K562 (cell line): ENCODE data around the gene DNAJB13. TPM values are rescaled to one million over a fixed set of nuclear protein-coding genes. Genes with fewer than 3 reads are reported as not detected.

Source experiments
- ATAC-seq: fragments of 200-7000 bp; cut with Tn5 transposase; 3 replicates; pipeline ENCODE4 v1.9.1; 2020; ENCODE audit warnings: moderate library complexity
- BruUV-seq: library from RNA; stranded (reverse); fragments of 400-500 nt; replicated peaks from 2 replicates; lab custom pipeline; 2021; lab: Mats Ljungman, UMichigan
- CTCF ChIA-PET: fragments of 300-600 bp; formaldehyde crosslinking; extraction: SDS; loops from one replicate; lab custom pipeline; 2021; ENCODE audit warnings: low intra/inter-chr PET ratio; lab: Yijun Ruan, JAX
- POLR2A ChIA-PET: fragments of 300-600, 350-650 bp; sonication (Branson Sonifier 250); formaldehyde crosslinking; extraction: SDS; loops from one replicate; lab custom pipeline; 2021; ENCODE audit warnings: antibody characterized with exemption, inconsistent platforms; lab: Yijun Ruan, JAX
- DNase-seq, 4 experiments: peaks; one replicate each; pipeline versions ENCODE4 v3.0.0 to v3.0.0-alpha.2; 2011 to 2018; ENCODE audit warnings: low spot score in 3 of 4, mixed read lengths in 3 of 4; ENCODE audit errors: extremely low read depth in 1 of 4
- FAIRE-seq: peaks from 2 replicates; lab custom pipeline; 2011; peaks lifted over from hg19 to GRCh38; lab: Jason Lieb, UNC
- H2AFZ ChIP-seq: 2 replicates; pipeline ENCODE4 v1.6.0; 2011; ENCODE audit warnings: low read depth, low read length, control low read depth, inconsistent platforms
- H3K27ac ChIP-seq: fragments of 200-600 bp; 3 replicates; pipeline ENCODE4 v1.8.0; 2011; ENCODE audit warnings: low read depth, mild to moderate bottlenecking, control low read depth, inconsistent platforms, low read length, moderate library complexity, mixed read lengths; ENCODE audit errors: extremely low read depth
- H3K27me3 ChIP-seq, 2 experiments: fragments of 300-600 bp in 1 of 2; 2 replicates in 1 of 2; 3 replicates in 1 of 2; pipeline versions ENCODE4 v1.6.0 to v1.8.0; 2011; ENCODE audit warnings: inconsistent platforms in 2 of 2, low read length in 2 of 2, mild to moderate bottlenecking in 1 of 2, mixed read lengths in 1 of 2, moderate library complexity in 1 of 2; ENCODE audit not compliant: control insufficient read depth in 2 of 2, insufficient read depth in 2 of 2
- H3K36me3 ChIP-seq: fragments of 300-600 bp; 3 replicates; pipeline ENCODE4 v1.8.0; 2011; ENCODE audit warnings: mild to moderate bottlenecking, low read length, inconsistent platforms; ENCODE audit not compliant: control insufficient read depth, insufficient read depth
- H3K4me1 ChIP-seq, 2 experiments: fragments of 200-600 bp in 1 of 2; replicated peaks in 1 of 2; 2 replicates in 1 of 2; 3 replicates in 1 of 2; pipeline versions ENCODE4 v1.5.1 to v1.8.0; 2011; ENCODE audit warnings: inconsistent platforms in 2 of 2, low read length in 2 of 2, mild to moderate bottlenecking in 1 of 2, mixed read lengths in 1 of 2, moderate library complexity in 1 of 2; ENCODE audit not compliant: control insufficient read depth in 2 of 2, insufficient read depth in 2 of 2
- H3K4me2 ChIP-seq: 2 replicates; pipeline ENCODE4 v1.6.1; 2011; ENCODE audit warnings: low read length, control low read depth, inconsistent platforms, mixed read lengths; ENCODE audit not compliant: insufficient read depth
- H3K4me3 ChIP-seq: fragments of 200-600 bp; sonication (generic), shearing (Covaris generic); 2 replicates; pipeline ENCODE4 v1.5.1; 2016; ENCODE audit warnings: control low read depth, inconsistent platforms
- H3K79me2 ChIP-seq: fragments of 200-600 bp; 3 replicates; pipeline ENCODE4 v1.8.0; 2011; ENCODE audit warnings: low read length, inconsistent platforms; ENCODE audit not compliant: control insufficient read depth, insufficient read depth
- H3K9ac ChIP-seq, 2 experiments: 2 replicates each; pipeline versions ENCODE4 v1.6.0 to v1.6.1; 2011; ENCODE audit warnings: low read depth in 2 of 2, low read length in 2 of 2, control low read depth in 1 of 2, inconsistent platforms in 1 of 2, mild to moderate bottlenecking in 1 of 2, mixed read lengths in 1 of 2; ENCODE audit not compliant: insufficient read depth in 1 of 2
- H3K9me1 ChIP-seq: one replicate; pipeline ENCODE4 v1.6.0; 2011; ENCODE audit warnings: inconsistent platforms, mild to moderate bottlenecking, low read length, moderate library complexity; ENCODE audit not compliant: control insufficient read depth, insufficient read depth
- H3K9me3 ChIP-seq: replicated peaks from 2 replicates; pipeline ENCODE4 v1.5.1; 2011; ENCODE audit warnings: low read depth, low read length, inconsistent platforms; ENCODE audit not compliant: control insufficient read depth, insufficient read depth
- H4K20me1 ChIP-seq: replicated peaks from 2 replicates; pipeline ENCODE4 v1.6.1; 2011; ENCODE audit warnings: low read length, inconsistent platforms, mixed read lengths; ENCODE audit not compliant: control insufficient read depth, insufficient read depth
- BACH1 ChIP-seq: fragments of 200-800 bp; sonication (Bioruptor generic); IDR thresholded peaks from 2 replicates; pipeline ENCODE4 v1.6.1; 2016; ENCODE audit warnings: missing genetic modification characterization, missing compliant biosample characterization
- FOSL1 ChIP-seq: fragments of 200-800 bp; sonication (Bioruptor generic); conservative IDR thresholded peaks from 2 replicates; pipeline ENCODE4 v1.6.1; 2016; ENCODE audit warnings: missing genetic modification characterization, missing compliant biosample characterization
- JUN ChIP-seq, 2 experiments: sonication (generic) in 1 of 2; formaldehyde crosslinking in 1 of 2; IDR thresholded peaks; 2 replicates each; pipeline versions ENCODE4 v1.6.1 to v1.8.0; 2012 to 2022; ENCODE audit warnings: borderline replicate concordance in 2 of 2, mild to moderate bottlenecking in 2 of 2, improper control_type of control experiment in 1 of 2, low read depth in 1 of 2, low read length in 1 of 2, missing genetic modification reagents in 1 of 2
- LARP7 ChIP-seq: fragments of 450-650 bp; IDR thresholded peaks from 2 replicates; pipeline ENCODE4 v1.6.1; 2016
- PCBP1 ChIP-seq: fragments of 200-400 bp; formaldehyde crosslinking; IDR thresholded peaks from 2 replicates; pipeline ENCODE4 v1.6.1; 2018; ENCODE audit warnings: mild to moderate bottlenecking, low read depth, low read length; ENCODE audit not compliant: poor library complexity, severe bottlenecking
- PPARD ChIP-seq: fragments of 250-450 bp; sonication (Bioruptor Pico); IDR thresholded peaks from 2 replicates; pipeline ENCODE4 v1.8.0; 2022; ENCODE audit warnings: inconsistent platforms, mild to moderate bottlenecking, moderate library complexity
- TEAD4 ChIP-seq, 2 experiments: sonication (generic) in 1 of 2; formaldehyde crosslinking in 1 of 2; IDR thresholded peaks; 2 replicates each; pipeline versions ENCODE4 v1.6.1 to v1.8.0; 2012 to 2022; ENCODE audit warnings: borderline replicate concordance in 1 of 2, inconsistent platforms in 1 of 2, low read length in 1 of 2, mild to moderate bottlenecking in 1 of 2, missing genetic modification reagents in 1 of 2
- TRIM28 ChIP-seq: fragments of 450-650 bp; IDR thresholded peaks from 2 replicates; pipeline ENCODE4 v1.6.1; 2017
- WGBS: fragments of 100-300 bp; shearing (Covaris generic); methylation state at CpG from one replicate; pipeline ENCODE4 v1.1.6; 2016; ENCODE audit warnings: low coverage, mixed read lengths; ENCODE audit not compliant: insufficient coverage; ENCODE audit errors: missing lambda C conversion rate; 5-methylcytosine and 5-hydroxymethylcytosine counted together
- in situ Hi-C: fragments of 300-500 bp; cut with MboI; formaldehyde crosslinking; loops from 4 replicates; pipeline ENCODE4 v1.15.0; 2018; ENCODE audit warnings: inconsistent platforms, mixed read lengths
- intact Hi-C: fragments of 100-400 bp; cut with micrococcal nuclease; formaldehyde crosslinking; loops from 2 replicates; pipeline ENCODE4 v1.14.2; 2022
- polyA plus RNA-seq, 8 experiments: library from polyadenylated mRNA; depleted of rRNA in 4 of 8; stranded (reverse) in 5 of 8; unstranded in 3 of 8; fragments of >200 nt; fragmentation: Nextera tagmentation in 2 of 8; fragmentation: Illumina TruSeq in 1 of 8; extraction: Ambion mirVana in 2 of 8; extraction: Trizol in 1 of 8; gene quantifications; 2 replicates each; pipeline versions ENCODE4 v1.2.1 to v1.2.3, GENCODE V29; 2011 to 2014; ENCODE audit warnings: inconsistent platforms in 1 of 8, missing spikeins in 1 of 8
- total RNA-seq, 7 experiments: library from RNA; depleted of rRNA in 6 of 7; stranded (reverse); fragments of >200 nt in 6 of 7; fragmentation: Illumina TruSeq in 2 of 7; extraction: Trizol in 2 of 7; gene quantifications; 2 replicates each; pipeline versions ENCODE4 v1.2.1 to v1.2.3, GENCODE V29; 2011 to 2021; ENCODE audit warnings: low replicate concordance in 1 of 7
- TF ChIP-seq, protein P1 (sequence below), 2 experiments: fragments of 450-650 bp in 1 of 2; IDR thresholded peaks; 2 replicates each; pipeline ENCODE4 v1.6.1; 2011 to 2017; ENCODE audit warnings: low read depth in 2 of 2, antibody characterized with exemption in 1 of 2, borderline replicate concordance in 1 of 2, low read length in 1 of 2, mild to moderate bottlenecking in 1 of 2, mixed read lengths in 1 of 2; ENCODE audit not compliant: control insufficient read depth in 1 of 2
- TF ChIP-seq, protein P2 (sequence below): fragments of 450-650 bp; IDR thresholded peaks from 2 replicates; pipeline ENCODE4 v1.6.1; 2016; ENCODE audit warnings: borderline replicate concordance

The DNAJB13 gene
- total and polyA plus RNA-seq, 9 of the 15 experiments (the other 6 are each of a cell fraction or from before 2014, with no cell fraction given) = 0.14 TPM; not detected in 8

- Histone ChIP-seq H3K9ac (peak overlapping the region in 1 of 2 experiments; percentile 39; a peak in 1 of 4 replicates), H3K79me2 (peaks cover 22% of the 10 kb centered on the region), H3K4me1 (peaks cover 21 to 51% of the 10 kb centered on the region in 2 experiments), H3K27me3 (no peaks in the 10 kb centered on the region), H3K4me2 (no peak overlapping the region), H3K9me3 (no peaks in the 10 kb centered on the region), H3K9me1 (peaks cover 3% of the 10 kb centered on the region), H2AFZ (no peak overlapping the region), H3K36me3 (peaks cover 67% of the 10 kb centered on the region), H3K27ac (no peak overlapping the region), H3K4me3 (no peak overlapping the region), H4K20me1 (peaks cover 14% of the 10 kb centered on the region)
- no TSS peak for BruUV-seq
- ATAC-seq (no peak), DNase-seq (peak in 1 of 4 experiments; percentile 6), FAIRE-seq (no peak)
- WGBS = 95% methylated on average over 6 of the region's 6 CpGs
- CTCF ChIA-PET = interaction anchor here (0.6 kb wide), 1 partner anchor 1008 kb away, joined by 8 read pairs; no protein-coding TSS in a partner anchor
- POLR2A ChIA-PET = interaction anchor here (0.7 to 2.0 kb wide), 4 partner anchors 9 to 237 kb away, joined by 3 to 5 read pairs (median 4); no protein-coding TSS in a partner anchor
- in situ Hi-C loops = no loop called here
- TF ChIP-seq, protein P1, sequence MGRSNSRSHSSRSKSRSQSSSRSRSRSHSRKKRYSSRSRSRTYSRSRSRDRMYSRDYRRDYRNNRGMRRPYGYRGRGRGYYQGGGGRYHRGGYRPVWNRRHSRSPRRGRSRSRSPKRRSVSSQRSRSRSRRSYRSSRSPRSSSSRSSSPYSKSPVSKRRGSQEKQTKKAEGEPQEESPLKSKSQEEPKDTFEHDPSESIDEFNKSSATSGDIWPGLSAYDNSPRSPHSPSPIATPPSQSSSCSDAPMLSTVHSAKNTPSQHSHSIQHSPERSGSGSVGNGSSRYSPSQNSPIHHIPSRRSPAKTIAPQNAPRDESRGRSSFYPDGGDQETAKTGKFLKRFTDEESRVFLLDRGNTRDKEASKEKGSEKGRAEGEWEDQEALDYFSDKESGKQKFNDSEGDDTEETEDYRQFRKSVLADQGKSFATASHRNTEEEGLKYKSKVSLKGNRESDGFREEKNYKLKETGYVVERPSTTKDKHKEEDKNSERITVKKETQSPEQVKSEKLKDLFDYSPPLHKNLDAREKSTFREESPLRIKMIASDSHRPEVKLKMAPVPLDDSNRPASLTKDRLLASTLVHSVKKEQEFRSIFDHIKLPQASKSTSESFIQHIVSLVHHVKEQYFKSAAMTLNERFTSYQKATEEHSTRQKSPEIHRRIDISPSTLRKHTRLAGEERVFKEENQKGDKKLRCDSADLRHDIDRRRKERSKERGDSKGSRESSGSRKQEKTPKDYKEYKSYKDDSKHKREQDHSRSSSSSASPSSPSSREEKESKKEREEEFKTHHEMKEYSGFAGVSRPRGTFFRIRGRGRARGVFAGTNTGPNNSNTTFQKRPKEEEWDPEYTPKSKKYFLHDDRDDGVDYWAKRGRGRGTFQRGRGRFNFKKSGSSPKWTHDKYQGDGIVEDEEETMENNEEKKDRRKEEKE (IDR thresholded peaks at IDR 0.05; ENCODE audit: borderline replicate concordance in 1 of 2, control insufficient read depth in 1 of 2, low read depth in 2 of 2, low read length in 1 of 2) = no peak
- TF ChIP-seq JUN (IDR thresholded peaks at IDR 0.05; ENCODE audit: borderline replicate concordance, low read depth, low read length) = no peak
- no peak for TF ChIP-seq JUN (CRISPR knock-in tag; IDR thresholded peaks at IDR 0.05; ENCODE audit: borderline replicate concordance)
- TF ChIP-seq PCBP1 = no peak
- TF ChIP-seq TEAD4 (IDR thresholded peaks at IDR 0.05; ENCODE audit: low read length) = no peak
- TF ChIP-seq TEAD4 (CRISPR knock-in tag; IDR thresholded peaks at IDR 0.05; ENCODE audit: borderline replicate concordance) = no peak
- no peak for TF ChIP-seq LARP7
- no peak for TF ChIP-seq TRIM28
- TF ChIP-seq PPARD (CRISPR knock-in tag) = no peak
- no peak for TF ChIP-seq FOSL1 (tag)
- no peak for TF ChIP-seq BACH1 (tag)
- TF ChIP-seq, protein P2, sequence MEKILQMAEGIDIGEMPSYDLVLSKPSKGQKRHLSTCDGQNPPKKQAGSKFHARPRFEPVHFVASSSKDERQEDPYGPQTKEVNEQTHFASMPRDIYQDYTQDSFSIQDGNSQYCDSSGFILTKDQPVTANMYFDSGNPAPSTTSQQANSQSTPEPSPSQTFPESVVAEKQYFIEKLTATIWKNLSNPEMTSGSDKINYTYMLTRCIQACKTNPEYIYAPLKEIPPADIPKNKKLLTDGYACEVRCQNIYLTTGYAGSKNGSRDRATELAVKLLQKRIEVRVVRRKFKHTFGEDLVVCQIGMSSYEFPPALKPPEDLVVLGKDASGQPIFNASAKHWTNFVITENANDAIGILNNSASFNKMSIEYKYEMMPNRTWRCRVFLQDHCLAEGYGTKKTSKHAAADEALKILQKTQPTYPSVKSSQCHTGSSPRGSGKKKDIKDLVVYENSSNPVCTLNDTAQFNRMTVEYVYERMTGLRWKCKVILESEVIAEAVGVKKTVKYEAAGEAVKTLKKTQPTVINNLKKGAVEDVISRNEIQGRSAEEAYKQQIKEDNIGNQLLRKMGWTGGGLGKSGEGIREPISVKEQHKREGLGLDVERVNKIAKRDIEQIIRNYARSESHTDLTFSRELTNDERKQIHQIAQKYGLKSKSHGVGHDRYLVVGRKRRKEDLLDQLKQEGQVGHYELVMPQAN = no peak
- intact Hi-C loops = no loop called here
Observed at GRCh38 chr11:73975479-73975757, 24.6 kb downstream of the DNAJB13 start.
